GM12892 (cell line): ENCODE results near the gene STRBP.

Experiments used
- POLR2A ChIP-seq: IDR thresholded peaks from 2 replicates; pipeline ENCODE4 v1.6.1; 2011; ENCODE audit warnings: low read depth, low read length, control low read depth
- POLR2AphosphoS5 ChIP-seq: IDR thresholded peaks from 2 replicates; pipeline ENCODE4 v1.6.1; 2011; ENCODE audit warnings: low read depth, low read length, control low read depth

DNA sequence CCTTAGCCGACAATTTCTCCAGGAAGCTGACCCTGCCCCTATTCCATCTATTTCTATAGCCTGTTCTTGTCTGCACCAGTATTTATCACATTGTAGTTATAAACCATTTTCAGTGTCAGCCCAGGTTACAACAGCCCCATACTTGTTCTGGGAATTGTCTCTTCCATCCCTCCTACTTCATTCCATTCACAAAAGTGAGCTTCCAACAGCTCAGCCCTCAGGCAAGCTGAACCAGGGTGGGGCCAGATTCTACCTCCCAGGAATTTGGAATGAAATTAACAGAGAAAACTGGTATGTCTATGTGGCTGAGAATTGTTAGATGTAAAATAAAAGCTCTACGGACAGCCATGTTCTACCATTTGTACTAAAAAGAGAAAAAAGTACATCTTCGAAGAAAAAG is 36.1 kb downstream of the STRBP start:
- no peak for TF ChIP-seq POLR2A
- no peak for TF ChIP-seq POLR2AphosphoS5
